Esophagus muscularis mucosa (tissue), 4 donors: Measurements from ENCODE around the gene ANKS1B. TPM values are rescaled to one million over a fixed set of nuclear protein-coding genes. Genes with fewer than 3 reads are reported as not detected.

Experiments
- DNase-seq: peaks from one replicate; pipeline ENCODE4 v3.0.0-alpha.2; 2017; ENCODE audit errors: extremely low spot score
- H3K27ac ChIP-seq, 4 donors: fragments of 200-600 bp; sonication (generic); replicated peaks in 1 of 4; 1 replicate in 3 of 4; 2 replicates in 1 of 4; pipeline ENCODE4 v1.5.1; 2016 to 2019; ENCODE audit warnings: mild to moderate bottlenecking in 1 of 4
- H3K27me3 ChIP-seq, 4 donors: fragments of 200-600 bp; sonication (generic); one replicate each; pipeline versions ENCODE4 v1.5.1 to v1.6.0; 2016 to 2019
- H3K36me3 ChIP-seq, 4 donors: fragments of 200-600 bp; sonication (generic); one replicate each; pipeline ENCODE4 v1.5.1; 2016 to 2019
- H3K4me1 ChIP-seq, 4 donors: fragments of 200-600 bp; sonication (generic); one replicate each; pipeline ENCODE4 v1.5.1; 2016 to 2019
- H3K4me3 ChIP-seq, 4 donors: fragments of 200-600 bp; sonication (generic); 1 replicate in 2 of 4; 2 replicates in 2 of 4; pipeline ENCODE4 v1.5.1; 2016 to 2019; ENCODE audit warnings: mild to moderate bottlenecking in 4 of 4, moderate library complexity in 1 of 4
- H3K9me3 ChIP-seq, 4 donors: fragments of 200-600 bp; sonication (generic); 1 replicate in 3 of 4; 2 replicates in 1 of 4; pipeline ENCODE4 v1.5.1; 2016 to 2019
- EP300 ChIP-seq: sonication (generic); formaldehyde crosslinking; IDR thresholded peaks from one replicate; pipeline ENCODE4 v1.6.1; 2017; ENCODE audit warnings: antibody characterized with exemption
- POLR2A ChIP-seq: fragments of 450-650 bp; IDR thresholded peaks from one replicate; pipeline ENCODE4 v1.6.1; 2017; ENCODE audit warnings: antibody characterized with exemption, moderate library complexity, mild to moderate bottlenecking, low read depth
- POLR2AphosphoS5 ChIP-seq, 2 donors: sonication (generic); formaldehyde crosslinking; IDR thresholded peaks; one replicate each; pipeline ENCODE4 v1.6.1; 2017; ENCODE audit warnings: antibody characterized with exemption in 2 of 2
- WGBS: methylation state at CpG from one replicate; pipeline ENCODE4 v1.1.5; 2018; 5-methylcytosine and 5-hydroxymethylcytosine counted together
- intact Hi-C: fragments of 100-400 bp; cut with DNase I; formaldehyde crosslinking; loops from one replicate; pipeline ENCODE4 v1.15.1; 2023
- total RNA-seq, 4 donors: library from RNA; depleted of rRNA; stranded (reverse); fragments of >200 nt; gene quantifications; one replicate each; pipeline versions ENCODE4 v1.1.0 to v1.2.1, GENCODE V29; 2016
- TF ChIP-seq, protein P1 (sequence below), 3 experiments: fragments of 200-600 bp in 2 of 3; fragments of 450-650 bp in 1 of 3; sonication (generic) in 2 of 3; IDR thresholded peaks; one replicate each; pipeline ENCODE4 v1.5.1; 2017 to 2019; ENCODE audit warnings: antibody characterized with exemption in 3 of 3, mild to moderate bottlenecking in 2 of 3, moderate library complexity in 1 of 3

Gene ANKS1B
- total RNA-seq, 4 donors from 2014 or later: 20.4 to 28.7 (median 21.6) TPM

DNA sequence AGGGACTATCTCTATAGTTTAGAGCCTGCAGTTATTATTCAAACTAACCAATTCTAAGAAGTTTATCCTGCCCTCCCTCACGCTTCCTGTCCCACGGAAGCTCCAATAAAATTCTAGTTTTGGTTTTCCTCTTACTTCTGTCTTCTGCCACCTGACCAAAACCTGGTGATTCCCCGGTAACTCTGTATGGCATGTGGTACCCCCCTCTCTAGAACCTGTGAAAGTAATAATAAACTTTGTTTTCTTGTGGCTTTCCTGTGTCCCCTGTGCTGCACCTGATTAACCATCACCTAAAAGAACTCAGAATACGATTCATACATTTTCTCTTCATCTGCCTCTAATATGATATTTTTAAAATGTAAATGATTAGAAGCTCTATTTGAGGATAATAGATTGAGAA lies 959.9 kb downstream of the ANKS1B start:
- H3K4me3 ChIP-seq: no peak overlapping the region
- no peak overlapping the region for H3K27ac ChIP-seq
- no peaks in the 10 kb centered on the region for H3K27me3 ChIP-seq
- H3K36me3 ChIP-seq: no peaks in the 10 kb centered on the region
- no peaks in the 10 kb centered on the region for H3K4me1 ChIP-seq
- no peak for TF ChIP-seq POLR2AphosphoS5 (IDR thresholded peaks at IDR 0.05)
- WGBS: 87% methylated on average over 4 of the region's 4 CpGs
- DNase-seq: no peak
- H3K9me3 ChIP-seq: no peaks in the 10 kb centered on the region
- intact Hi-C loops: no loop called here

DNA sequence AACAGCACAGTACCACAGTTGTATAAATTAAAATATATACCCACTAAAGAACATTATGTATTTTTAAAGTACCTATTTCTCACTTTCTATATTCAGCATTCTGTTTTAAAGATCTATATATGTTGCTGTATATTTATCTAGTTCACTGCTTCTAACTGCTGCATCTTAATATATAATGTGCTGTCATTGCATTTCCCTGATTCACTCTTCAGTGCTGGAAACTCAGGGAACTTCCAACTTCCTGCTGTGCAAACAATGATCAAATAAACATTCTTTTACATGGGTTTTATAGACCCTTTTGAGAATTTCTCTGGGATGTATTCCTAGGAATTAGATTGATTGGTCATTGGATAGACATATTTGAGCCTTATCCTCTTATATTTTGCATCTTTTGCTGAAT lies 960.5 kb downstream of the ANKS1B start:
- DNase-seq: no peak
- H3K4me1 ChIP-seq: no peaks in the 10 kb centered on the region
- TF ChIP-seq POLR2AphosphoS5 (IDR thresholded peaks at IDR 0.05) (no peak), EP300 (no peak), POLR2A (no peak)
- TF ChIP-seq, protein P1, sequence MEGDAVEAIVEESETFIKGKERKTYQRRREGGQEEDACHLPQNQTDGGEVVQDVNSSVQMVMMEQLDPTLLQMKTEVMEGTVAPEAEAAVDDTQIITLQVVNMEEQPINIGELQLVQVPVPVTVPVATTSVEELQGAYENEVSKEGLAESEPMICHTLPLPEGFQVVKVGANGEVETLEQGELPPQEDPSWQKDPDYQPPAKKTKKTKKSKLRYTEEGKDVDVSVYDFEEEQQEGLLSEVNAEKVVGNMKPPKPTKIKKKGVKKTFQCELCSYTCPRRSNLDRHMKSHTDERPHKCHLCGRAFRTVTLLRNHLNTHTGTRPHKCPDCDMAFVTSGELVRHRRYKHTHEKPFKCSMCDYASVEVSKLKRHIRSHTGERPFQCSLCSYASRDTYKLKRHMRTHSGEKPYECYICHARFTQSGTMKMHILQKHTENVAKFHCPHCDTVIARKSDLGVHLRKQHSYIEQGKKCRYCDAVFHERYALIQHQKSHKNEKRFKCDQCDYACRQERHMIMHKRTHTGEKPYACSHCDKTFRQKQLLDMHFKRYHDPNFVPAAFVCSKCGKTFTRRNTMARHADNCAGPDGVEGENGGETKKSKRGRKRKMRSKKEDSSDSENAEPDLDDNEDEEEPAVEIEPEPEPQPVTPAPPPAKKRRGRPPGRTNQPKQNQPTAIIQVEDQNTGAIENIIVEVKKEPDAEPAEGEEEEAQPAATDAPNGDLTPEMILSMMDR (IDR thresholded peaks at IDR 0.05): no peak
- H3K9me3 ChIP-seq: no peaks in the 10 kb centered on the region
- H3K27me3 ChIP-seq: no peaks in the 10 kb centered on the region
- intact Hi-C loops: no loop called here
- no peaks in the 10 kb centered on the region for H3K36me3 ChIP-seq
- H3K4me3 ChIP-seq: no peak overlapping the region
- no peak overlapping the region for H3K27ac ChIP-seq

DNA sequence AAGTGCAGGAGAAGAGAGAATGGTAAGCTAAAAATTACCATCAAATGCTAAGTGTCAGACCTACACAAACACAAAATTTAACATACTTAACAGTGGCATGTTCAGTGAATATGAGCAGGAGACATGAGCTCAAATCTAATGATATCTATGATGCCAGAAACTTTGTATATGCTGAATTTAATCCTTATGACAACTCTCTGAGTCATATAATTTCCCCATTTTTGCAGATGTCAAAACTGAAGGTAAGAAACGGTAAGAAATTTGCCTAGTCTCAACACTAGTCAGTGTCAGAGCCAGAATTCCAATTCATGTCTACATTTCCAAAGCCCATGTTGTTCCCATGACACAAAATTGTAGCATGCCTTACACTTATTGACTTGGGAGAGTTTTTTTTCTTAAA lies 963.9 kb downstream of the ANKS1B start:
- intact Hi-C loops: no loop called here
- no peaks in the 10 kb centered on the region for H3K36me3 ChIP-seq
- no peaks in the 10 kb centered on the region for H3K27me3 ChIP-seq
- no peaks in the 10 kb centered on the region for H3K4me1 ChIP-seq
- no peak for DNase-seq
- 25% methylated on average over 1 of the region's 1 CpG for WGBS
- H3K9me3 ChIP-seq: peaks cover 0 to 6% (median 0%) of the 10 kb centered on the region in 4 donors
- H3K27ac ChIP-seq: no peak overlapping the region
- H3K4me3 ChIP-seq: no peak overlapping the region
- TF ChIP-seq, protein P1 (IDR thresholded peaks at IDR 0.05): no peak
- TF ChIP-seq POLR2A (no peak), EP300 (no peak), POLR2AphosphoS5 (IDR thresholded peaks at IDR 0.05) (no peak)

DNA sequence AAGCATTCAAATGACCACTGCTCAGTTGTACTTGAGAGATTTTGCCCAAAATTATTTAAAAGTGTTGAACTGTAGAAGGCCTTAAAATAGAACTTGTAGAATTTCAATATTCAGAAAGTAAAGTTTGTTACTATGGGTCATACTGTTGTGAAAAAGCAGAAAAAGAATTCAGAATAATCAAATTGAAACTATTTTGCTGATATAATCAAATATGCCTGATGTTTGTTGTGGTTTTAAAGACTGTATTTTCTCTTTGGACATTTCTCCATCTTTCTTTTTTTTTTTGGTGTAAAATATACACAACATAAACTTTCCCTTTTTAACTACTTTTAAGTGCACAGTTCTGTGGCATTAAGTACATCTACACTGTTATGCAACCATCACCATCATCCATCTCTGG lies 964.9 kb downstream of the ANKS1B start:
- Histone ChIP-seq H3K4me3 (no peak overlapping the region), H3K36me3 (no peaks in the 10 kb centered on the region), H3K9me3 (peaks cover 0 to 6% (median 0%) of the 10 kb centered on the region in 4 donors), H3K4me1 (no peaks in the 10 kb centered on the region), H3K27ac (no peak overlapping the region), H3K27me3 (no peaks in the 10 kb centered on the region)
- TF ChIP-seq POLR2A: no peak
- TF ChIP-seq, protein P1 (IDR thresholded peaks at IDR 0.05): no peak
- no peak for TF ChIP-seq EP300
- no peak for TF ChIP-seq POLR2AphosphoS5 (IDR thresholded peaks at IDR 0.05)
- intact Hi-C loops: no loop called here
- no peak for DNase-seq

DNA sequence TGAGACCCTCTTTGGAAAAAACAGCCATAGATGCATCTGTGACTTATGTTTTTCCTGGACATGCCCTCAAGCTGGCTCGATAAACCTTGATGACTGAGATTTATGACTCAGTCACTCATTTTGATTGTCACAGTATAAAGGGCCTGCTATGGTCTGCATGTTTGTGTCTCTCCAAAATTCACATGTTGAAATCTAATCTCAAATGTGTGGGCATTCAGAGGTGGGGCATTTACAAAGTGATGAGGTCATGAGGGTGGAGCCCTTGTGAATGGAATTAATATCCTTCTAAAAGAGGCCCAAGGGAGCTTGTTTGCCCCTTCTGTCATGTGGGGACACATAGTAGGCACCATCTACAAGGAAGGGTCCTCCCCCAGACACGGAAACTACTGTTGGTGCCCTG lies 966.8 kb downstream of the ANKS1B start:
- H3K4me1 ChIP-seq: no peaks in the 10 kb centered on the region
- H3K36me3 ChIP-seq: no peaks in the 10 kb centered on the region
- H3K27ac ChIP-seq: no peak overlapping the region
- H3K9me3 ChIP-seq: peaks cover 0 to 6% (median 0%) of the 10 kb centered on the region in 4 donors
- WGBS: 50% methylated on average over 2 of the region's 2 CpGs
- TF ChIP-seq EP300 (no peak), POLR2AphosphoS5 (IDR thresholded peaks at IDR 0.05) (no peak), POLR2A (no peak)
- TF ChIP-seq, protein P1 (IDR thresholded peaks at IDR 0.05): no peak
- no peak overlapping the region for H3K4me3 ChIP-seq
- intact Hi-C loops: no loop called here
- no peaks in the 10 kb centered on the region for H3K27me3 ChIP-seq
- no peak for DNase-seq
